LNCAP (cell line): ENCODE measurements around the gene XRCC3.

Experiments used
- CTCF ChIP-seq: fragments of 450-650 bp; IDR thresholded peaks from 2 replicates; pipeline ENCODE4 v1.5.1; 2017; ENCODE audit warnings: mild to moderate bottlenecking

Gene XRCC3

GRCh38 chr14:103711516-103712431 lies 3.5 kb downstream of the XRCC3 start:
- no peak for TF ChIP-seq CTCF

GRCh38 chr14:103710771-103711377 lies 4.4 kb downstream of the XRCC3 start:
- no peak for TF ChIP-seq CTCF

GRCh38 chr14:103709814-103710213 lies 5.4 kb downstream of the XRCC3 start:
- no peak for TF ChIP-seq CTCF

GRCh38 chr14:103708750-103709187 lies 6.5 kb downstream of the XRCC3 start:
- no peak for TF ChIP-seq CTCF

GRCh38 chr14:103707329-103708263 lies 7.7 kb downstream of the XRCC3 start:
- no peak for TF ChIP-seq CTCF

GRCh38 chr14:103706551-103707328 lies 8.5 kb downstream of the XRCC3 start:
- no peak for TF ChIP-seq CTCF
